ENCODE results near the gene PDZD7. TPM values are rescaled to one million over a fixed set of nuclear protein-coding genes. Genes with fewer than 3 reads are reported as not detected.

The PDZD7 gene
- total RNA-seq, 1 donor from 2014 or later, result not detected

GRCh38 chr10:101075775-101076174, 44.8 kb upstream of the PDZD7 start:
- no peaks in the 10 kb centered on the region for H3K9me3 Mint-ChIP-seq
- H3K27me3 ChIP-seq, result peaks cover 95% of the 10 kb centered on the region

GRCh38 chr10:101073631-101074030, 42.7 kb upstream of the PDZD7 start:
- H2AFZ ChIP-seq (replicated peaks), result no peak overlapping the region
- TF ChIP-seq CTCF (IDR thresholded peaks at IDR 0.05), result peak; percentile 33
- peak; percentile 46 for TF ChIP-seq EZH2 (IDR thresholded peaks at IDR 0.05)
- no peak for TF ChIP-seq EZH2phosphoT487 (IDR thresholded peaks at IDR 0.05)
- no peak overlapping the region for H3K27ac ChIP-seq
- Mint-ChIP-seq H3K4me1 (peaks cover 13% of the 10 kb centered on the region), H3K27ac (no peak overlapping the region), H3K9me3 (no peaks in the 10 kb centered on the region), H3K27me3 (ENCODE audit: insufficient read depth, low read depth) (peaks cover 50% of the 10 kb centered on the region), H3K36me3 (no peaks in the 10 kb centered on the region), H3K4me3 (no peak overlapping the region)
- no peak for DNase-seq (ENCODE audit: low spot score)
- no peaks in the 10 kb centered on the region for H3K79me2 ChIP-seq (ENCODE audit: low read depth)
- H3K36me3 ChIP-seq, result no peaks in the 10 kb centered on the region
- no peaks in the 10 kb centered on the region for H3K9me3 ChIP-seq (ENCODE audit: low read depth)
- peaks cover 80% of the 10 kb centered on the region for H3K27me3 ChIP-seq
- H3F3A ChIP-seq (ENCODE audit: low read depth), result no peaks in the 10 kb centered on the region
- H3K9ac ChIP-seq, result no peak overlapping the region
- no peak overlapping the region for H3K4me2 ChIP-seq
- H3K4me3 ChIP-seq, result no peak overlapping the region
- peaks cover 12% of the 10 kb centered on the region for H4K20me1 ChIP-seq (ENCODE audit: low read depth)
- H3K4me1 ChIP-seq, result no peaks in the 10 kb centered on the region

More at GRCh38 chr10:101075775-101076174, 44.8 kb upstream of the PDZD7 start:
- Histone ChIP-seq H3K36me3 (no peaks in the 10 kb centered on the region), H3K4me3 (no peak overlapping the region), H3K4me2 (no peak overlapping the region), H3K79me2 (ENCODE audit: low read depth) (no peaks in the 10 kb centered on the region), H3K9ac (no peak overlapping the region), H3K4me1 (no peaks in the 10 kb centered on the region), H4K20me1 (ENCODE audit: low read depth) (peaks cover 20% of the 10 kb centered on the region), H3K27ac (no peak overlapping the region), H3F3A (ENCODE audit: low read depth) (no peaks in the 10 kb centered on the region), H3K9me3 (ENCODE audit: low read depth) (no peaks in the 10 kb centered on the region), H2AFZ (replicated peaks) (no peak overlapping the region)
- peaks cover 57% of the 10 kb centered on the region for H3K27me3 Mint-ChIP-seq (ENCODE audit: insufficient read depth, low read depth)
- no peaks in the 10 kb centered on the region for H3K36me3 Mint-ChIP-seq
- DNase-seq (ENCODE audit: low spot score), result no peak
- no peak overlapping the region for H3K4me3 Mint-ChIP-seq
- H3K27ac Mint-ChIP-seq, result no peak overlapping the region
- TF ChIP-seq CTCF (IDR thresholded peaks at IDR 0.05), result no peak
- no peak for TF ChIP-seq EZH2 (IDR thresholded peaks at IDR 0.05)
- TF ChIP-seq EZH2phosphoT487 (IDR thresholded peaks at IDR 0.05), result no peak
- H3K4me1 Mint-ChIP-seq, result peaks cover 13% of the 10 kb centered on the region

- Mint-ChIP-seq H3K27me3 (ENCODE audit: insufficient read depth, low read depth) (peaks cover 44% of the 10 kb centered on the region), H3K36me3 (no peaks in the 10 kb centered on the region), H3K9me3 (no peaks in the 10 kb centered on the region), H3K4me1 (peaks cover 13% of the 10 kb centered on the region), H3K4me3 (no peak overlapping the region), H3K27ac (no peak overlapping the region)
- Histone ChIP-seq H3K79me2 (ENCODE audit: low read depth) (no peaks in the 10 kb centered on the region), H3K4me2 (no peak overlapping the region), H3K27me3 (peaks cover 79% of the 10 kb centered on the region), H3K36me3 (no peaks in the 10 kb centered on the region), H3K9ac (no peak overlapping the region), H3K4me3 (no peak overlapping the region), H3K27ac (no peak overlapping the region), H4K20me1 (ENCODE audit: low read depth) (peaks cover 12% of the 10 kb centered on the region), H3K4me1 (no peaks in the 10 kb centered on the region), H3K9me3 (ENCODE audit: low read depth) (no peaks in the 10 kb centered on the region), H2AFZ (replicated peaks) (no peak overlapping the region), H3F3A (ENCODE audit: low read depth) (no peaks in the 10 kb centered on the region)
- DNase-seq (ENCODE audit: low spot score), result no peak
- TF ChIP-seq EZH2phosphoT487 (IDR thresholded peaks at IDR 0.05), result no peak
- TF ChIP-seq CTCF (IDR thresholded peaks at IDR 0.05), result no peak
- no peak for TF ChIP-seq EZH2 (IDR thresholded peaks at IDR 0.05)
These were observed 42.0 kb upstream of the PDZD7 start for GRCh38 chr10:101072923-101073322.
